Kidney epithelial cell (primary cell): ENCODE data around the gene NPAS1. TPM values are rescaled to one million over a fixed set of nuclear protein-coding genes. Genes with fewer than 3 reads are reported as not detected.

Source experiments
- DNase-seq: peaks from one replicate; pipeline ENCODE4 v3.0.0-alpha.2; 2010; ENCODE audit warnings: low read depth
- H3K27me3 ChIP-seq: 2 replicates; pipeline ENCODE4 v1.6.0; 2011; ENCODE audit warnings: low read length; ENCODE audit not compliant: control insufficient read depth, insufficient read depth
- H3K36me3 ChIP-seq: 2 replicates; pipeline ENCODE4 v1.5.1; 2011; ENCODE audit warnings: low read length; ENCODE audit not compliant: control insufficient read depth, insufficient read depth
- H3K4me3 ChIP-seq: 2 replicates; pipeline ENCODE4 v1.5.1; 2011; ENCODE audit warnings: low read depth, mild to moderate bottlenecking, control low read depth, low read length
- total RNA-seq: library from RNA; depleted of rRNA; stranded (reverse); fragments of >200 nt; gene quantifications from 2 replicates; pipeline ENCODE4 v1.2.3, GENCODE V29; 2015
- TF ChIP-seq, protein P1 (sequence below): IDR thresholded peaks from 2 replicates; pipeline ENCODE4 v1.5.1; 2011; ENCODE audit warnings: mild to moderate bottlenecking, moderate library complexity, low read length, control low read depth, inconsistent platforms; ENCODE audit not compliant: insufficient read depth, poor library complexity, severe bottlenecking

NPAS1 gene
- total RNA-seq, 1 donor from 2014 or later, result 1.6 TPM

DNA sequence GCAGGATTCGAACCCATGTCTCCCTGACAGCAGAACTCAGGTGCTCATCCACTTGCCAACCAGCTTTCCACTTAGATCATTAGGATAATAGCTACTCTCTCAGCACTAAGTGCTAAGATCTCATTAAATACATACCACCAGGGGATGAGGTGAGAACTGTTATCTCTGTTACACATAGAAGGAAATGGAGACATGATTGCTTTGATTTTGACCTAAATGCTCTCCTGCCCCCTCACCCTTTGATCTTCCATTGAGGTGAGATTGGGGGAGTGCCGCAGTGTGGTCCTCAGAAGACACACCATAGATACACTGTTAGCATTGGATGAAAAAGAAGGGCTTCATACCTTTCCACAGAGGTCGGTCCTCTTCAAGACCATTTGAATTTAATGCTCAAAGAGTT is 38.9 kb upstream of the NPAS1 start:
- DNase-seq, result no peak
- no peak overlapping the region for H3K4me3 ChIP-seq
- no peaks in the 10 kb centered on the region for H3K36me3 ChIP-seq
- TF ChIP-seq, protein P1, sequence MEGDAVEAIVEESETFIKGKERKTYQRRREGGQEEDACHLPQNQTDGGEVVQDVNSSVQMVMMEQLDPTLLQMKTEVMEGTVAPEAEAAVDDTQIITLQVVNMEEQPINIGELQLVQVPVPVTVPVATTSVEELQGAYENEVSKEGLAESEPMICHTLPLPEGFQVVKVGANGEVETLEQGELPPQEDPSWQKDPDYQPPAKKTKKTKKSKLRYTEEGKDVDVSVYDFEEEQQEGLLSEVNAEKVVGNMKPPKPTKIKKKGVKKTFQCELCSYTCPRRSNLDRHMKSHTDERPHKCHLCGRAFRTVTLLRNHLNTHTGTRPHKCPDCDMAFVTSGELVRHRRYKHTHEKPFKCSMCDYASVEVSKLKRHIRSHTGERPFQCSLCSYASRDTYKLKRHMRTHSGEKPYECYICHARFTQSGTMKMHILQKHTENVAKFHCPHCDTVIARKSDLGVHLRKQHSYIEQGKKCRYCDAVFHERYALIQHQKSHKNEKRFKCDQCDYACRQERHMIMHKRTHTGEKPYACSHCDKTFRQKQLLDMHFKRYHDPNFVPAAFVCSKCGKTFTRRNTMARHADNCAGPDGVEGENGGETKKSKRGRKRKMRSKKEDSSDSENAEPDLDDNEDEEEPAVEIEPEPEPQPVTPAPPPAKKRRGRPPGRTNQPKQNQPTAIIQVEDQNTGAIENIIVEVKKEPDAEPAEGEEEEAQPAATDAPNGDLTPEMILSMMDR, result no peak
- H3K27me3 ChIP-seq, result no peaks in the 10 kb centered on the region

DNA sequence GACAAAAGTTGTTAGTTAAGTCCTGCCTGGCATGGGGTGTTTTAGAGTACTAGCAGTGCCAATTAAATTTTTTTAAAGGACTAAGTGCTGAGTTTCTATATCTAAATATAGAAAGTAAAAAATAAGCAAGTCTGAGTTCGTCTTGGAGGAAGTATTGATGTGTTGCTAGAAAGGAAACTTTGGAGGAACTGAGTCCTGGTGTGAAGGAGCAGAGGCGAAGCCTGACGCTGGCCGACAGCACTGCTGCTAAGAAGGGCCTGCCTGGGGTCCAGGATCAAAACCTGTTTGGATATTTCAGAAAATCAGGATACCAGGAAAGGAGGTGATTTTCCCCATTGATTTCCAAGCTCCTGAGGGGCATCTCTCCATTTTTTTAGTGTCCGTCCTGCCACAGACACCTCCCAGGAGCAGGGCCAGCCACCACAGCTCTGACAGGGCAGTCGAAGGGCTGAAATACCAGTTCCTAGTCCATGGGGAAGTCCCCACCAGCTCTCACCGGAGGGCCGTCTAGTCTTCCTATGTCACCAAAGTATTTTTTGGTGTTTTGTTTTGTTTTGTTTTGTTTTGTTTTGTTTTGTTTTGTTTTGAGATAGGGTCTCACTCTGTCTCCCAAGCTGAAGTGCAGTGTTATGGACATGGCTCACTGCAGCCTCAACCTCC is 38.2 kb upstream of the NPAS1 start:
- TF ChIP-seq, protein P1, result no peak
- DNase-seq, result no peak
- H3K27me3 ChIP-seq, result no peaks in the 10 kb centered on the region

DNA sequence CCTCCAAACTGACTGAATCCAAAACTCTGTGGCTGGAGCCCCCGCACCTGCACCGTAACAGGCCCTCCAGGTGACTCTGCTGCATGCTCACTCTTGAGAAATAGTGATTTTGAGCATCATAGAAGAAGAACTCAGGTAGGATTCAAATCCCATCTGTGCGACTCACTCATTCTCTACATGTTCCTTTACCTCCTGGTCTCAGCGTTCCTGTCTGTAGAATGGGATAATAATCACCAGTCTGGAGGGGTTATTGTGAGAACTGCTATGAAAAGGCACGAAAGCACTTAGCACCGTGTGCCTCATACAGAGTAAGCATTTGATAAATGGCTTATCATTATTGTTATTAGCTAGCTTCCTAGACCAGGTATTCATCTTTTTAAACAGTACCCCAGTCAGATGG is 36.5 kb upstream of the NPAS1 start:
- H3K36me3 ChIP-seq, result no peaks in the 10 kb centered on the region
- DNase-seq, result no peak
- H3K27me3 ChIP-seq, result no peaks in the 10 kb centered on the region
- TF ChIP-seq, protein P1, result no peak
- H3K4me3 ChIP-seq, result no peak overlapping the region

More for the DNA sequence above, 38.2 kb upstream of the NPAS1 start:
- H3K4me3 ChIP-seq, result no peak overlapping the region
- H3K36me3 ChIP-seq, result no peaks in the 10 kb centered on the region

DNA sequence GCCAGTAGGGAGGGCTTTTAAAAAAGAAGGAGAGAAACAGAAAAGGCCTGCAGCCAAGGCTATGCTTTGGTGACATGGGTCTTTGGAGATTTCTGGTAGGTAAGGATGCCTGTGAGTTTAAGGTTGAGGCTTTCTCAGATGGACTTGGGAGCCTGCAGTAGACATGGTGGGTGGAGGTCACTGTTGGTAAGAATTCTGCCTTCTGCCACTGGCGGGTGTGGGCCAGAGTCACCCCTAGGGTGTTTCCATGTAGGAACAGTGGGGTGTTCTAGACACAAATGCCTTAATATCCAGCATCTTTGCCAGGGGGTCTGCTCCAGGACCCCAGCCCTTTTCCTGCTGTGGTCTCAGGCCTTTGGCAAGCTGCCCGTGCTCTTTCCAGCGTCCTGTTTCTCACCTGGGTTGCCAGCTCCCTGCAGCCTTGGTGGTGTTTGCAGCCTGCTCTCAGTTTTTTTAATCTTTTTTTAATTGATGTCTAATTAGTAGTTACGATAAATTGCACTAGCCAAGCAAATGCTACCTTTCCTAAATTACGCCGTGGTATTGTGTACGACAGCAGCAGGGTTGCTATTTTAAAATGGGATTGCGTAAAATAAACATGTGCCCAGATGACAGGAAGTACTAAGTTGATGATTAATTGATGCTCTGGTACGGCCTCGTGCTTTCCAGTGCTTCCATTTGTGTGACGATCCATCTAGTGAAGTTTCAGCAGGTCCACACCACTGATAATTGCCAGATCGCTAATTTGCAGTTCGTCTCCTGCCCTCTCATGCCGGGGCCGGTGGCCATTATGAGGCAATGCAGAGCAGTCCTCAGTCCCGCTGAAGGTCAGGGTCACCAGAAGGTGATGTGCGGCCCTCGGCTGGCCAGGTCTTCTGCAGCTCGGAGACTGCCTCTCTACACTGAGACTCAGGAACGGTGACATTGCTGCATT is 35.3 kb upstream of the NPAS1 start:
- DNase-seq, result no peak
- no peak overlapping the region for H3K4me3 ChIP-seq
- TF ChIP-seq, protein P1, result no peak
- no peaks in the 10 kb centered on the region for H3K27me3 ChIP-seq
- no peaks in the 10 kb centered on the region for H3K36me3 ChIP-seq

DNA sequence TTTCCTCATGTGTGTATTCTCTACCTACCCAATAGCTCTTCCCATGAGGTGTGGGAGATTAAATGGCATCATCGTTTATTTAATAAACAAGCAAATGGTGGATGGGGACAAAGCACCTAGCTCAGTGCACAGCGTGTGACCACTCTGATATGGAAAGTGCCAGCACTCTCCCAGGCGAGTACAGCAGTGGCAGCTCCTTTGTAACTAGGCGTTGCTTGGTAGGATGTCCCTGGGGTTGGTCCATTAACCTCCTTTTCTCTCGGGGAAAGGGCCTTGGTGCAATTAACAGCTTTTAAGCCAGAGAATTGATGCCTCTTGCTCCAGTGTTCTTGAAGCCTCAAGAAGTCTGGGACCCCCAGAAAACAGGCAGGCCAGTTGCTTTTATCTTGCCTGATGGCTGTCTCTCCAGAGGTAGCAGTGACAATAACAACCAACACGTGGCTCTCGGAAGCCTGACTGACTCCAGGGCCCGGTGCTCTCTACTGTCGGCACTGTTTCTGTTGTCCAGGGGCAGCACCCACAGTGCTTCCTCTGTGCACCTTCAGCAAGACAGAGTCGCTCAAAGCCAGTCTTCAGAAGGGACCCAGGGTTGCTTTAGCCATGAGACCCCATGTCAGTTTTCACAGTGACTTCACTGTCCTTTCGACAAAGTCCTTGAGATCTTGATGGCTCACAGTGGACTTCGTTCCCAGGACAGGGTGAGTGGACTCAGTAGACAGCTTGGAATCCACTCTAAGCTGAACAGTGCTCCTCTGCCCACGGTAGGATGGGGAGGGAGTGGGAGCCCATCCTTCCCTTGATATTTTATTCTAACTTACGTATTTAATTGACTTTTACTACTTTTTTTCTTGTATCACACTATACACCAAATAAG is 33.9 kb upstream of the NPAS1 start:
- DNase-seq, result no peak

More for the DNA sequence above, 33.9 kb upstream of the NPAS1 start:
- H3K36me3 ChIP-seq, result no peaks in the 10 kb centered on the region
- TF ChIP-seq, protein P1, result no peak
- H3K4me3 ChIP-seq, result no peak overlapping the region
- no peaks in the 10 kb centered on the region for H3K27me3 ChIP-seq
